A673 (cell line): Measurements from ENCODE around the gene ENTPD6.

Experiments used
- CTCF ChIP-seq: fragments of 300-800, 200-600 bp; sonication (generic); conservative IDR thresholded peaks from 2 replicates; pipeline ENCODE4 v1.5.1; 2017; ENCODE audit warnings: low read depth, mild to moderate bottlenecking, antibody characterized with exemption, low read length, moderate library complexity, mixed read lengths
- EZH2 ChIP-seq: fragments of 200-600 bp; sonication (generic); IDR thresholded peaks from 2 replicates; pipeline ENCODE4 v1.6.1; 2017; ENCODE audit warnings: borderline replicate concordance, low read depth, mild to moderate bottlenecking, mixed read lengths, antibody characterized with exemption, low read length; ENCODE audit not compliant: poor library complexity, severe bottlenecking

GRCh38 chr20:25187220-25187619 is 8.3 kb upstream of the ENTPD6 start:
- no peak for TF ChIP-seq CTCF
- TF ChIP-seq EZH2 = no peak
